HEK293 (cell line): ENCODE data around the gene HS3ST6.
A peak's percentile ranks its signal among the peaks of the same experiment; 100 is the strongest.

Source experiments
- GFI1B ChIP-seq: fragments of 450-650 bp; formaldehyde crosslinking; IDR thresholded peaks from 2 replicates; pipeline ENCODE4 v1.5.1; 2016; ENCODE audit warnings: missing biosample characterization, missing genetic modification characterization
- GLI4 ChIP-seq: fragments of 450-650 bp; formaldehyde crosslinking; IDR thresholded peaks from 2 replicates; pipeline ENCODE4 v1.5.1; 2016; ENCODE audit warnings: missing biosample characterization, missing genetic modification characterization
- IKZF3 ChIP-seq: fragments of 450-650 bp; IDR thresholded peaks from 2 replicates; pipeline ENCODE4 v1.5.0; 2018; ENCODE audit warnings: missing biosample characterization, mild to moderate bottlenecking, missing genetic modification characterization, moderate library complexity
- KLF7 ChIP-seq: fragments of 450-650 bp; formaldehyde crosslinking; IDR thresholded peaks from 2 replicates; pipeline ENCODE4 v1.5.1; 2016; ENCODE audit warnings: missing biosample characterization, missing genetic modification characterization, borderline replicate concordance
- PRDM4 ChIP-seq: fragments of 450-650 bp; formaldehyde crosslinking; IDR thresholded peaks from 2 replicates; pipeline ENCODE4 v1.5.1; 2017; ENCODE audit warnings: missing biosample characterization, missing genetic modification characterization
- RBAK ChIP-seq: fragments of 450-650 bp; formaldehyde crosslinking; IDR thresholded peaks from 2 replicates; pipeline ENCODE4 v1.5.1; 2016; ENCODE audit warnings: missing biosample characterization, missing genetic modification characterization
- SCRT1 ChIP-seq: fragments of 450-650 bp; formaldehyde crosslinking; IDR thresholded peaks from 2 replicates; pipeline ENCODE4 v1.5.1; 2016; ENCODE audit warnings: missing biosample characterization, missing genetic modification characterization, borderline replicate concordance
- ZBTB17 ChIP-seq: fragments of 450-650 bp; formaldehyde crosslinking; IDR thresholded peaks from 2 replicates; pipeline ENCODE4 v1.5.1; 2016; ENCODE audit warnings: missing biosample characterization, missing genetic modification characterization
- ZBTB8A ChIP-seq: fragments of 450-650 bp; formaldehyde crosslinking; IDR thresholded peaks from 2 replicates; pipeline ENCODE4 v1.5.1; 2016; ENCODE audit warnings: missing biosample characterization, missing genetic modification characterization
- ZEB2 ChIP-seq: fragments of 450-650 bp; formaldehyde crosslinking; IDR thresholded peaks from 2 replicates; pipeline ENCODE4 v1.5.1; 2016; ENCODE audit warnings: missing biosample characterization, missing genetic modification characterization
- ZNF112 ChIP-seq: fragments of 450-650 bp; formaldehyde crosslinking; IDR thresholded peaks from 2 replicates; pipeline ENCODE4 v1.5.0; 2017; ENCODE audit warnings: missing biosample characterization, missing genetic modification characterization
- ZNF146 ChIP-seq: fragments of 450-650 bp; formaldehyde crosslinking; IDR thresholded peaks from 2 replicates; pipeline ENCODE4 v1.5.1; 2016; ENCODE audit warnings: missing biosample characterization, missing genetic modification characterization
- ZNF157 ChIP-seq: fragments of 450-650 bp; formaldehyde crosslinking; IDR thresholded peaks from 2 replicates; pipeline ENCODE4 v1.5.1; 2016; ENCODE audit warnings: missing biosample characterization, missing genetic modification characterization
- ZNF174 ChIP-seq: fragments of 450-650 bp; formaldehyde crosslinking; IDR thresholded peaks from 2 replicates; pipeline ENCODE4 v1.5.0; 2017; ENCODE audit warnings: missing biosample characterization, mild to moderate bottlenecking, missing genetic modification characterization
- ZNF202 ChIP-seq: fragments of 450-650 bp; formaldehyde crosslinking; IDR thresholded peaks from 2 replicates; pipeline ENCODE4 v1.5.1; 2016; ENCODE audit warnings: missing biosample characterization, missing genetic modification characterization, borderline replicate concordance
- ZNF239 ChIP-seq: fragments of 450-650 bp; formaldehyde crosslinking; IDR thresholded peaks from 2 replicates; pipeline ENCODE4 v1.5.1; 2016; ENCODE audit warnings: missing biosample characterization, missing genetic modification characterization
- ZNF26 ChIP-seq: fragments of 450-650 bp; formaldehyde crosslinking; IDR thresholded peaks from 2 replicates; pipeline ENCODE4 v1.5.1; 2016; ENCODE audit warnings: missing biosample characterization, missing genetic modification characterization
- ZNF274 ChIP-seq, 2 experiments: fragments of 200-500 bp in 1 of 2; fragments of 450-650 bp in 1 of 2; sonication (Bioruptor generic) in 1 of 2; formaldehyde crosslinking in 1 of 2; IDR thresholded peaks; 2 replicates each; pipeline versions ENCODE4 v1.5.1 to v1.6.1; 2014 to 2016; ENCODE audit warnings: borderline replicate concordance in 1 of 2, inconsistent platforms in 1 of 2, low read length in 1 of 2, missing biosample characterization in 1 of 2, missing genetic modification characterization in 1 of 2
- ZNF311 ChIP-seq: fragments of 450-650 bp; formaldehyde crosslinking; IDR thresholded peaks from 2 replicates; pipeline ENCODE4 v1.5.1; 2017; ENCODE audit warnings: missing biosample characterization, missing genetic modification characterization, borderline replicate concordance
- ZNF366 ChIP-seq: fragments of 450-650 bp; formaldehyde crosslinking; conservative IDR thresholded peaks from 2 replicates; pipeline ENCODE4 v1.5.1; 2016; ENCODE audit warnings: missing biosample characterization, missing genetic modification characterization
- ZNF398 ChIP-seq: fragments of 450-650 bp; formaldehyde crosslinking; IDR thresholded peaks from 2 replicates; pipeline ENCODE4 v1.5.1; 2017; ENCODE audit warnings: missing biosample characterization, missing genetic modification characterization
- ZNF549 ChIP-seq: fragments of 450-650 bp; IDR thresholded peaks from 2 replicates; pipeline ENCODE4 v1.5.1; 2018; ENCODE audit warnings: missing biosample characterization, missing genetic modification characterization, mild to moderate bottlenecking, inconsistent platforms, moderate library complexity
- ZNF610 ChIP-seq: fragments of 450-650 bp; formaldehyde crosslinking; IDR thresholded peaks from 2 replicates; pipeline ENCODE4 v1.5.1; 2016; ENCODE audit warnings: missing biosample characterization, missing genetic modification characterization, borderline replicate concordance
- ZNF621 ChIP-seq: fragments of 450-650 bp; formaldehyde crosslinking; IDR thresholded peaks from 2 replicates; pipeline ENCODE4 v1.5.1; 2017; ENCODE audit warnings: missing biosample characterization, missing genetic modification characterization
- ZNF707 ChIP-seq: fragments of 450-650 bp; formaldehyde crosslinking; IDR thresholded peaks from 2 replicates; pipeline ENCODE4 v1.5.1; 2016; ENCODE audit warnings: missing biosample characterization, missing genetic modification characterization
- ZNF76 ChIP-seq: fragments of 450-650 bp; formaldehyde crosslinking; IDR thresholded peaks from 2 replicates; pipeline ENCODE4; 2016; ENCODE audit warnings: low read depth, missing biosample characterization, missing genetic modification characterization, borderline replicate concordance
- ZNF768 ChIP-seq: fragments of 450-650 bp; formaldehyde crosslinking; IDR thresholded peaks from 2 replicates; pipeline ENCODE4 v1.5.1; 2018; ENCODE audit warnings: missing biosample characterization, mild to moderate bottlenecking, missing genetic modification characterization
- ZNF785 ChIP-seq: fragments of 450-650 bp; formaldehyde crosslinking; IDR thresholded peaks from 2 replicates; pipeline ENCODE4 v1.5.1; 2016; ENCODE audit warnings: missing biosample characterization, missing genetic modification characterization
- TF ChIP-seq, protein P1 (sequence below): fragments of 450-650 bp; formaldehyde crosslinking; IDR thresholded peaks from 2 replicates; pipeline ENCODE4 v1.5.1; 2016; ENCODE audit warnings: missing biosample characterization, missing genetic modification characterization

The HS3ST6 gene

GRCh38 chr16:1959269-1960039 lies 41.2 kb upstream of the HS3ST6 start, which contains the start of gene NDUFB10 (continued):
- no peak; the same call in 1 of the 2 replicates for TF ChIP-seq PRDM4
- no peak for TF ChIP-seq ZNF768 (tag by site-specific recombination)
- no peak for TF ChIP-seq ZNF174 (tag by site-specific recombination)
- peak; percentile 88 for TF ChIP-seq ZBTB8A (tag by site-specific recombination)
- no peak for TF ChIP-seq ZNF146 (tag by site-specific recombination)
- no peak for TF ChIP-seq ZNF26 (tag by site-specific recombination)
- TF ChIP-seq GLI4 (tag by site-specific recombination), result 0 out of 2 replicates have a peak, but pooled peaks have one; percentile 47
- no peak for TF ChIP-seq ZNF366 (tag by site-specific recombination)
- TF ChIP-seq ZNF76 (tag by site-specific recombination), result peak; percentile 94
- TF ChIP-seq ZNF621 (tag by site-specific recombination), result no peak
- no peak for TF ChIP-seq ZNF707
- no peak for TF ChIP-seq ZNF549 (tag by site-specific recombination)
- TF ChIP-seq IKZF3, result no peak
- TF ChIP-seq ZNF112 (tag by site-specific recombination), result no peak
- no peak; the same call in 1 of the 2 replicates for TF ChIP-seq KLF7 (tag by site-specific recombination)
- TF ChIP-seq ZBTB17 (tag by site-specific recombination), result peak; percentile 63
- no peak for TF ChIP-seq ZNF157
- no peak for TF ChIP-seq ZNF311 (tag by site-specific recombination)
- TF ChIP-seq GFI1B, result no peak
- no peak for TF ChIP-seq ZNF239
- TF ChIP-seq ZNF274 (IDR thresholded peaks at IDR 0.05; ENCODE audit: low read length), result no peak
- TF ChIP-seq ZNF274 (tag by site-specific recombination; IDR thresholded peaks at IDR 0.05; ENCODE audit: borderline replicate concordance), result no peak
- TF ChIP-seq RBAK (tag by site-specific recombination), result no peak
- TF ChIP-seq, protein P1, sequence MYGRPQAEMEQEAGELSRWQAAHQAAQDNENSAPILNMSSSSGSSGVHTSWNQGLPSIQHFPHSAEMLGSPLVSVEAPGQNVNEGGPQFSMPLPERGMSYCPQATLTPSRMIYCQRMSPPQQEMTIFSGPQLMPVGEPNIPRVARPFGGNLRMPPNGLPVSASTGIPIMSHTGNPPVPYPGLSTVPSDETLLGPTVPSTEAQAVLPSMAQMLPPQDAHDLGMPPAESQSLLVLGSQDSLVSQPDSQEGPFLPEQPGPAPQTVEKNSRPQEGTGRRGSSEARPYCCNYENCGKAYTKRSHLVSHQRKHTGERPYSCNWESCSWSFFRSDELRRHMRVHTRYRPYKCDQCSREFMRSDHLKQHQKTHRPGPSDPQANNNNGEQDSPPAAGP (tag by site-specific recombination), result peak; percentile 73; the same call in 1 of the 2 replicates
- TF ChIP-seq SCRT1 (tag by site-specific recombination), result no peak
- TF ChIP-seq ZNF785, result no peak
- peak; percentile 21; the same call in 1 of the 2 replicates for TF ChIP-seq ZNF398 (tag by site-specific recombination)
- TF ChIP-seq ZNF202 (tag by site-specific recombination), result no peak
- 0 out of 2 replicates have a peak, but pooled peaks have one; percentile 10 for TF ChIP-seq ZNF610
- TF ChIP-seq ZEB2 (tag by site-specific recombination), result peak; percentile 55
